Heart right ventricle (tissue), 16 donors: ENCODE measurements around the gene PRDM16. TPM values are rescaled to one million over a fixed set of nuclear protein-coding genes. Genes with fewer than 3 reads are reported as not detected.

ENCODE experiments used
- ATAC-seq, 8 donors: fragments of 200-7000 bp; cut with Tn5 transposase; one replicate each; pipeline ENCODE4 v1.9.1; 2020; ENCODE audit warnings: mild to moderate bottlenecking in 8 of 8, moderate library complexity in 8 of 8, moderate number of reproducible peaks in 1 of 8
- DNase-seq, 2 donors: peaks; one replicate each; pipeline ENCODE4 v3.0.0-alpha.2; 2020
- H3K27ac ChIP-seq, 10 donors: fragments of 200-600 bp; sonication (generic) in 2 of 10; one replicate each; pipeline versions ENCODE4 v1.5.0 to v1.8.0; 2020 to 2022; ENCODE audit warnings: mild to moderate bottlenecking in 3 of 10
- H3K27me3 ChIP-seq, 7 donors: fragments of 200-600 bp; one replicate each; pipeline ENCODE4 v1.8.0; 2021 to 2022; ENCODE audit warnings: mild to moderate bottlenecking in 2 of 7
- H3K36me3 ChIP-seq, 9 donors: fragments of 200-600 bp; sonication (generic) in 1 of 9; one replicate each; pipeline versions ENCODE4 v1.5.0 to v1.8.0; 2020 to 2022; ENCODE audit warnings: mild to moderate bottlenecking in 2 of 9
- H3K4me1 ChIP-seq, 9 donors: fragments of 200-600 bp; sonication (generic) in 1 of 9; one replicate each; pipeline versions ENCODE4 v1.5.0 to v1.8.0; 2020 to 2022; ENCODE audit warnings: mild to moderate bottlenecking in 4 of 9
- H3K4me3 ChIP-seq, 10 donors: fragments of 200-600 bp; sonication (generic) in 2 of 10; one replicate each; pipeline versions ENCODE4 v1.5.0 to v1.8.0; 2020 to 2022; ENCODE audit warnings: mild to moderate bottlenecking in 7 of 10, moderate library complexity in 2 of 10
- H3K9me3 ChIP-seq, 11 donors: fragments of 200-600 bp in 10 of 11; sonication (generic) in 2 of 11; one replicate each; pipeline versions ENCODE4 v1.5.0 to v1.8.0; 2013 to 2022; ENCODE audit warnings: mild to moderate bottlenecking in 2 of 11, control low read depth in 1 of 11, moderate library complexity in 1 of 11
- CTCF ChIP-seq, 9 donors: fragments of 200-600 bp; sonication (generic) in 2 of 9; IDR thresholded peaks; one replicate each; pipeline versions ENCODE4 v1.5.0 to v1.8.0; 2021 to 2022; ENCODE audit warnings: antibody characterized with exemption in 9 of 9, mild to moderate bottlenecking in 5 of 9, moderate library complexity in 1 of 9
- WGBS, 2 donors: extraction: QIAGEN DNeasy Blood & Tissue Kit; methylation state at CpG; one replicate each; pipeline ENCODE4 v1.1.7; 2013; ENCODE audit warnings: inconsistent platforms in 1 of 2; 5-methylcytosine and 5-hydroxymethylcytosine counted together
- intact Hi-C, 10 donors: fragments of 100-400 bp; cut with DNase I; formaldehyde crosslinking; loops; one replicate each; pipeline versions ENCODE4 v1.11.1 to v1.14.2; 2022
- polyA plus RNA-seq, 2 donors: library from polyadenylated mRNA; stranded (reverse); fragments of 200-250 nt; gene quantifications; one replicate each; pipeline ENCODE4 v1.2.3, GENCODE V29; 2013
- total RNA-seq, 10 donors: library from RNA; stranded (reverse); fragmentation: NEBNext Ultra II Directional in 3 of 10; extraction: Animal tissue kit (Norgen Biotek cat#: 25700) in 3 of 10; gene quantifications; one replicate each; pipeline versions ENCODE4 v1.2.1 to v1.2.4, GENCODE V29; 2021 to 2023
- donor health status: Arrhythmogenic right ventricular cardiomyopathy.
- donor health status: ischemic (EF 13 %, LVEDD 7.1; RV severe dilation, severe dysfunction).
- donor health status: healthy with polysubstance abuse.
- donor health status: DM: no; HTN: yes; CAD: no.
- donor health status: DM: no; HTN: no; CAD: no.
- donor health status: ischemic (EF 25% LVEDD 6.9; RV normal size, moderate dysfunction).
- donor health status: ischemic (EF 25% LVEDD 5.7; RV mildly dilated, moderate dysfunction).
- donor health status: healthy.
- donor health status: DM: yes; HTN: yes; CAD: no.
- donor health status: Ischemic cardiomyopathy.
- donor health status: ischemic (EF 35%, LVEDD 5.7; RV mildly dilated, moderate dysfunction).
- donor health status: nonischemic (EF 11% LVEDD 7.7; RV severe dilation, severe dysfunction).
- donor health status: DM: yes; HTN: yes; CAD: no.
- donor health status: PGD.
- donor health status: ischemic (EF 29% LVEDD 5.4; RV normal size, mild dysfunction).
- donor health status: nonischemic (EF 23%, LVEDD 6.1; RV moderate dilation, normal function).

The PRDM16 gene
- total and polyA plus RNA-seq, 12 donors: 4.1 to 25.9 (median 14.8) TPM

GRCh38 chr1:3267550-3268270 lies 198.7 kb downstream of the PRDM16 start:
- intact Hi-C loops: loop anchor here in 1 of 10 donors (5.0 kb wide), 1 partner anchor 40 kb away; no protein-coding TSS in a partner anchor
- no peak overlapping the region for H3K27ac ChIP-seq
- H3K36me3 ChIP-seq: no peaks in the 10 kb centered on the region
- DNase-seq (no peak), ATAC-seq (no peak)
- no peak for TF ChIP-seq CTCF (IDR thresholded peaks at IDR 0.05)
- H3K9me3 ChIP-seq: no peaks in the 10 kb centered on the region
- no peak overlapping the region for H3K4me3 ChIP-seq
- peaks cover 0 to 19% (median 0%) of the 10 kb centered on the region in 7 donors for H3K27me3 ChIP-seq
- 89 to 91% methylated on average over 43 of the region's 43 CpGs for WGBS, 2 donors
- H3K4me1 ChIP-seq: peaks cover 0 to 26% (median 0%) of the 10 kb centered on the region in 9 donors

GRCh38 chr1:3268281-3268680 lies 199.3 kb downstream of the PRDM16 start:
- Histone ChIP-seq H3K36me3 (no peaks in the 10 kb centered on the region), H3K4me1 (peaks cover 0 to 20% (median 0%) of the 10 kb centered on the region in 9 donors), H3K4me3 (no peak overlapping the region), H3K27me3 (peaks cover 0 to 14% (median 0%) of the 10 kb centered on the region in 7 donors), H3K27ac (no peak overlapping the region), H3K9me3 (no peaks in the 10 kb centered on the region)
- 89 to 93% methylated on average over 11 of the region's 11 CpGs for WGBS, 2 donors
- intact Hi-C loops: loop anchor here in 1 of 10 donors (5.0 kb wide), 1 partner anchor 41 kb away; no protein-coding TSS in a partner anchor
- DNase-seq (no peak), ATAC-seq (no peak)
- TF ChIP-seq CTCF (IDR thresholded peaks at IDR 0.05): no peak

GRCh38 chr1:3270403-3271245 lies 201.6 kb downstream of the PRDM16 start:
- peaks cover 0 to 23% (median 6%) of the 10 kb centered on the region in 9 donors for H3K4me1 ChIP-seq
- intact Hi-C loops: loop anchor here in 1 of 10 donors (10.0 kb wide), 1 partner anchor 196 kb away; no protein-coding TSS in a partner anchor
- DNase-seq: no peak
- no peak overlapping the region for H3K27ac ChIP-seq
- peak in 4 of 8 donors; percentile 9 to 50 (median 18) for ATAC-seq
- no peaks in the 10 kb centered on the region for H3K9me3 ChIP-seq
- H3K36me3 ChIP-seq: no peaks in the 10 kb centered on the region
- peaks cover 0 to 5% (median 0%) of the 10 kb centered on the region in 7 donors for H3K27me3 ChIP-seq
- no peak for TF ChIP-seq CTCF (IDR thresholded peaks at IDR 0.05)
- no peak overlapping the region for H3K4me3 ChIP-seq
- WGBS, 2 donors: 57 to 60% methylated on average over 27 of the region's 27 CpGs

GRCh38 chr1:3271866-3272265 lies 202.9 kb downstream of the PRDM16 start:
- H3K27me3 ChIP-seq: peaks cover 0 to 5% (median 0%) of the 10 kb centered on the region in 7 donors
- no peak overlapping the region for H3K4me3 ChIP-seq
- intact Hi-C loops: loop anchor here in 1 of 10 donors (10.0 kb wide), 1 partner anchor 197 kb away; no protein-coding TSS in a partner anchor
- DNase-seq: no peak
- H3K36me3 ChIP-seq: no peaks in the 10 kb centered on the region
- H3K27ac ChIP-seq: no peak overlapping the region
- peak in 1 of 8 donors; percentile 29 for ATAC-seq
- H3K4me1 ChIP-seq: peaks cover 4 to 34% (median 14%) of the 10 kb centered on the region in 9 donors
- H3K9me3 ChIP-seq: no peaks in the 10 kb centered on the region
- no peak for TF ChIP-seq CTCF (IDR thresholded peaks at IDR 0.05)
- 38 to 44% methylated on average over 9 of the region's 9 CpGs for WGBS, 2 donors
